K562 (cell line): Measurements from ENCODE around the gene ZSCAN25. TPM values are rescaled to one million over a fixed set of nuclear protein-coding genes. Genes with fewer than 3 reads are reported as not detected.

Experiments
- AFF4 ChIP-seq: sonication (generic); formaldehyde crosslinking; IDR thresholded peaks from 2 replicates; pipeline ENCODE4 v1.8.0; 2023; ENCODE audit warnings: mild to moderate bottlenecking, missing genetic modification reagents
- BRF1 ChIP-seq: IDR thresholded peaks from 3 replicates; pipeline ENCODE4 v1.6.1; 2011; ENCODE audit warnings: borderline replicate concordance, mild to moderate bottlenecking; ENCODE audit not compliant: insufficient read length; ENCODE audit errors: extremely low read depth
- CBFB ChIP-seq: sonication (generic); formaldehyde crosslinking; IDR thresholded peaks from 2 replicates; pipeline ENCODE4 v1.4.0; 2020; ENCODE audit warnings: mild to moderate bottlenecking, missing genetic modification reagents
- FOSL1 ChIP-seq: fragments of 200-800 bp; sonication (Bioruptor generic); conservative IDR thresholded peaks from 2 replicates; pipeline ENCODE4 v1.6.1; 2016; ENCODE audit warnings: missing genetic modification characterization, missing compliant biosample characterization
- FUS ChIP-seq: fragments of 200-400 bp; formaldehyde crosslinking; optimal IDR thresholded peaks from 2 replicates; pipeline ENCODE3; 2017; ENCODE audit warnings: low read depth, low read length
- PREB ChIP-seq: sonication (generic); formaldehyde crosslinking; IDR thresholded peaks from 2 replicates; pipeline ENCODE4 v1.8.1; 2023; ENCODE audit warnings: mild to moderate bottlenecking, missing genetic modification reagents
- RBM25 ChIP-seq: fragments of 200-400 bp; formaldehyde crosslinking; IDR thresholded peaks from 2 replicates; pipeline ENCODE4 v1.6.1; 2018; ENCODE audit warnings: low read length, low read depth, moderate library complexity; ENCODE audit not compliant: severe bottlenecking
- TRIM25 ChIP-seq: fragments of 450-650 bp; IDR thresholded peaks from 2 replicates; pipeline ENCODE4 v1.7.0; 2016; ENCODE audit warnings: borderline replicate concordance
- ZBTB43 ChIP-seq: sonication (generic); formaldehyde crosslinking; IDR thresholded peaks from 2 replicates; pipeline ENCODE4 v1.8.0; 2023; ENCODE audit warnings: mild to moderate bottlenecking, missing genetic modification reagents
- ZNF140 ChIP-seq: fragments of 250-450 bp; sonication (Bioruptor Pico); IDR thresholded peaks from 2 replicates; pipeline ENCODE4 v1.8.0; 2021; ENCODE audit warnings: moderate library complexity, mild to moderate bottlenecking, inconsistent platforms
- ZNF174 ChIP-seq: fragments of 250-450 bp; sonication (Bioruptor Pico); IDR thresholded peaks from 2 replicates; pipeline ENCODE4 v1.4.0; 2020; ENCODE audit warnings: mild to moderate bottlenecking
- ZNF3 ChIP-seq: fragments of 250-450 bp; sonication (Bioruptor Pico); IDR thresholded peaks from 2 replicates; pipeline ENCODE4 v1.5.0; 2021; ENCODE audit warnings: mild to moderate bottlenecking, moderate library complexity
- ZNF449 ChIP-seq: fragments of 250-450 bp; sonication (Bioruptor Pico); IDR thresholded peaks from 2 replicates; pipeline ENCODE4 v1.8.0; 2022; ENCODE audit warnings: moderate library complexity, mild to moderate bottlenecking, inconsistent platforms
- ZNF740 ChIP-seq, 3 experiments: fragments of 200-800 bp in 1 of 3; sonication (Bioruptor generic) in 1 of 3; sonication (generic) in 1 of 3; formaldehyde crosslinking in 1 of 3; IDR thresholded peaks; 2 replicates each; pipeline versions ENCODE4 v1.6.1 to v1.8.0; 2016 to 2022; ENCODE audit warnings: mild to moderate bottlenecking in 2 of 3, missing compliant biosample characterization in 2 of 3, missing genetic modification characterization in 2 of 3, missing genetic modification reagents in 1 of 3
- ZNF79 ChIP-seq: fragments of 250-450 bp; sonication (Bioruptor Pico); IDR thresholded peaks from 2 replicates; pipeline ENCODE4 v1.4.0; 2020; ENCODE audit warnings: low read depth, mild to moderate bottlenecking, moderate library complexity
- polyA plus RNA-seq, 8 experiments: library from polyadenylated mRNA; depleted of rRNA in 4 of 8; stranded (reverse) in 5 of 8; unstranded in 3 of 8; fragments of >200 nt; fragmentation: Nextera tagmentation in 2 of 8; fragmentation: Illumina TruSeq in 1 of 8; extraction: Ambion mirVana in 2 of 8; extraction: Trizol in 1 of 8; gene quantifications; 2 replicates each; pipeline versions ENCODE4 v1.2.1 to v1.2.3, GENCODE V29; 2011 to 2014; ENCODE audit warnings: inconsistent platforms in 1 of 8, missing spikeins in 1 of 8
- total RNA-seq, 7 experiments: library from RNA; depleted of rRNA in 6 of 7; stranded (reverse); fragments of >200 nt in 6 of 7; fragmentation: Illumina TruSeq in 2 of 7; extraction: Trizol in 2 of 7; gene quantifications; 2 replicates each; pipeline versions ENCODE4 v1.2.1 to v1.2.3, GENCODE V29; 2011 to 2021; ENCODE audit warnings: low replicate concordance in 1 of 7

ZSCAN25 gene
- total and polyA plus RNA-seq, 9 of the 15 experiments (the other 6 are each of a cell fraction or from before 2014, with no cell fraction given), result 0.94 to 18.4 (median 12.8) TPM

- TF ChIP-seq PREB (CRISPR knock-in tag), result peak; percentile 99
- TF ChIP-seq ZNF79 (CRISPR knock-in tag), result no peak
- peak; percentile 94 for TF ChIP-seq RBM25
- no peak for TF ChIP-seq BRF1
- peak; percentile 91 for TF ChIP-seq ZBTB43 (CRISPR knock-in tag)
- peak; percentile 95 for TF ChIP-seq CBFB (CRISPR knock-in tag)
- peak; percentile 54 for TF ChIP-seq ZNF740 (CRISPR knock-in tag; IDR thresholded peaks at IDR 0.05)
- TF ChIP-seq ZNF740 (tag; IDR thresholded peaks at IDR 0.05), result no peak
- TF ChIP-seq ZNF140 (CRISPR knock-in tag), result no peak
- TF ChIP-seq AFF4 (CRISPR knock-in tag), result peak; percentile 92
- TF ChIP-seq ZNF449 (CRISPR knock-in tag), result no peak
- no peak for TF ChIP-seq ZNF3 (CRISPR knock-in tag)
- TF ChIP-seq ZNF174, result no peak
- 0 out of 2 replicates have a peak, but pooled peaks have one; percentile 17 for TF ChIP-seq TRIM25
- no peak for TF ChIP-seq FUS
- peak; percentile 64 for TF ChIP-seq FOSL1
These were observed at the start of gene ZSCAN25 (continued) for GRCh38 chr7:99616359-99617191.
